Epithelial cell of esophagus (primary cell): Measurements from ENCODE around the gene ZNF780A.
"Not testable (repeated sequence)": the region's sequence is repeated elsewhere in the genome, so short reads cannot be mapped to it uniquely, and the experiment has no call there.

ENCODE experiments used
- DNase-seq: peaks from one replicate; pipeline ENCODE4 v3.0.0; 2010; ENCODE audit warnings: low read depth
- H3K4me3 ChIP-seq: 2 replicates; pipeline ENCODE4 v1.5.1; 2011; ENCODE audit warnings: mild to moderate bottlenecking, low read length, control low read depth
- CTCF ChIP-seq: IDR thresholded peaks from 2 replicates; pipeline ENCODE4 v1.5.1; 2011; ENCODE audit warnings: low read depth, mild to moderate bottlenecking, low read length, control low read depth, inconsistent platforms; ENCODE audit not compliant: insufficient read depth; ENCODE audit errors: missing control alignments

ZNF780A gene

GRCh38 chr19:40055832-40056504, 34.8 kb downstream of the ZNF780A start, which contains the start of gene ZNF780B:
Gene ZNF780B, minus strand, starts transcription at chr19:40056231. Its CDS starts 5,899 bp downstream, at chr19:40050332.
- peak; percentile 54 for DNase-seq
- H3K4me3 ChIP-seq = peak within 1 kb of the TSS; percentile 81
- TF ChIP-seq CTCF = no peak

- peak overlapping the region; percentile 81 for H3K4me3 ChIP-seq
- no peak for DNase-seq
- TF ChIP-seq CTCF = no peak
Measured at GRCh38 chr19:40055049-40055448, 35.7 kb downstream of the ZNF780A start.

GRCh38 chr19:40054632-40055031, 36.1 kb downstream of the ZNF780A start:
- no peak for DNase-seq
- no peak overlapping the region for H3K4me3 ChIP-seq
- no peak for TF ChIP-seq CTCF

GRCh38 chr19:40053491-40053890, 37.3 kb downstream of the ZNF780A start:
- DNase-seq = no peak

GRCh38 chr19:40041718-40042117, 49.0 kb downstream of the ZNF780A start:
- H3K4me3 ChIP-seq, DNase-seq: not testable (repeated sequence)

More at GRCh38 chr19:40053491-40053890, 37.3 kb downstream of the ZNF780A start:
- no peak overlapping the region for H3K4me3 ChIP-seq
- TF ChIP-seq CTCF = no peak

GRCh38 chr19:40038047-40038446, 52.7 kb downstream of the ZNF780A start:
- DNase-seq = not testable (repeated sequence)

GRCh38 chr19:40035996-40036395, 54.7 kb downstream of the ZNF780A start:
- H3K4me3 ChIP-seq = no peak overlapping the region
- TF ChIP-seq CTCF = no peak
- DNase-seq = no peak

More at GRCh38 chr19:40038047-40038446, 52.7 kb downstream of the ZNF780A start:
- H3K4me3 ChIP-seq = not testable (repeated sequence)

GRCh38 chr19:40033989-40034560, 56.7 kb downstream of the ZNF780A start:
- no peak for TF ChIP-seq CTCF
- DNase-seq = no peak
- no peak overlapping the region for H3K4me3 ChIP-seq
